ENCODE data around the gene SPTBN2. TPM values are rescaled to one million over a fixed set of nuclear protein-coding genes. Genes with fewer than 3 reads are reported as not detected.
"Not testable (repeated sequence)": the region's sequence is repeated elsewhere in the genome, so short reads cannot be mapped to it uniquely, and the experiment has no call there.

The SPTBN2 gene
- total and polyA plus RNA-seq, 3 donors from 2014 or later: 116 to 239 (median 159) TPM

DNA sequence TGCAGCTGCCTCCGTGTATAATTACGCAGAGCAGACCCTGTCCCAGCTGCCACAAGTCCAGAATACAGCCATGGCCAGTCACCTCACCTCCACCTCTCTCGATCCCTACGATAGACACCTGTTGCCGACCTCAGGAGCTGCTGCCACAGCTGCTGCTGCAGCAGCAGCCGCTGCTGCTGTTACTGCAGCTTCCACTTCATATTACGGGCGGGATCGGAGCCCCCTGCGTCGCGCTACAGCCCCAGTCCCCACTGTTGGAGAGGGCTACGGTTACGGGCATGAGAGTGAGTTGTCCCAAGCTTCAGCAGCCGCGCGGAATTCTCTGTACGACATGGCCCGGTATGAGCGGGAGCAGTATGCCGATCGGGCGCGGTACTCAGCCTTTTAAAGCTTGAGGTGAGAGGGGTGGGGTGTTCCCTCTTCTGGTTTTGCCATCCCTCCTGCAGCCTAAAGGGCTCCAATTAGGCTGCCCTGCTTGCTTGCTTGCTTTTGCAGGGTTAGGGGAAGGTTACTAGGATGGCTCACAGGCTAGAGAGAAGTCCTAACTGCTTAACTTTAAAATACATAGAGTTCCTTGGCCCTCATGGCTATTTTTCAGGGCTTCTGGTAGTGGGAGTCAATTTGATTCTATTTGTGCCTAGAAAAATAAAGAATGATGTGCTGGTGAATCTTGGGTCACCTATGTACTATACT is 85.1 kb downstream of the SPTBN2 start:
- H3K36me3 ChIP-seq (ENCODE audit: low read depth, missing control alignments): no peaks in the 10 kb centered on the region
- H3K4me3 ChIP-seq: no peak overlapping the region
- intact Hi-C loops (cut with DNase I; ENCODE audit: low total_unique reads): no loop called here

DNA sequence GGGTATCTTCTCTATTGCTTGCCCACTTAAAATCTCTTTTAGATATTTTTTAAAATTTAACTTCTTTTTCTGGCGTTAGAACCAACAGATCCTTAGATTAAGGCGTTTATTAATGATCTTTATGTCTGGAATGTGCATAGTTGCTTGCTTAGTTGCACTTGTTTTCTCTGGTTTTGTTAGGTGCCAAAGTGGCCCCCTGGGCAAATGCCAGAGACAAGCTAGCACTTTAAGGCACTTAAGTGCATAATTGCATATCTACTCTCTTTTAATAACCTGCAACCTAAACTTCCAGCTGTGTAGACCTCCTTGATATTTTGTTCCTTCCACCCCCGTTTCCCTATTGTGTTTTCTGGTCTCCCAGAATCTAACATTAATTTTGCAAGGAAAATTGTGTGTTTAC is 87.2 kb downstream of the SPTBN2 start:
- Histone ChIP-seq H3K4me1 (peaks cover 70% of the 10 kb centered on the region), H3K36me3 (ENCODE audit: low read depth, missing control alignments) (no peaks in the 10 kb centered on the region), H3K27me3 (no peaks in the 10 kb centered on the region), H3K4me3 (no peak overlapping the region), H3K9me3 (no peaks in the 10 kb centered on the region), H3K27ac (no peak overlapping the region)
- 31 to 44% methylated on average over 3 of the region's 3 CpGs for WGBS, 2 donors
- intact Hi-C loops (cut with DNase I; ENCODE audit: low total_unique reads): no loop called here
- DNase-seq: no peak
- no peak for TF ChIP-seq POLR2A (IDR thresholded peaks at IDR 0.05)
- TF ChIP-seq, protein P1, sequence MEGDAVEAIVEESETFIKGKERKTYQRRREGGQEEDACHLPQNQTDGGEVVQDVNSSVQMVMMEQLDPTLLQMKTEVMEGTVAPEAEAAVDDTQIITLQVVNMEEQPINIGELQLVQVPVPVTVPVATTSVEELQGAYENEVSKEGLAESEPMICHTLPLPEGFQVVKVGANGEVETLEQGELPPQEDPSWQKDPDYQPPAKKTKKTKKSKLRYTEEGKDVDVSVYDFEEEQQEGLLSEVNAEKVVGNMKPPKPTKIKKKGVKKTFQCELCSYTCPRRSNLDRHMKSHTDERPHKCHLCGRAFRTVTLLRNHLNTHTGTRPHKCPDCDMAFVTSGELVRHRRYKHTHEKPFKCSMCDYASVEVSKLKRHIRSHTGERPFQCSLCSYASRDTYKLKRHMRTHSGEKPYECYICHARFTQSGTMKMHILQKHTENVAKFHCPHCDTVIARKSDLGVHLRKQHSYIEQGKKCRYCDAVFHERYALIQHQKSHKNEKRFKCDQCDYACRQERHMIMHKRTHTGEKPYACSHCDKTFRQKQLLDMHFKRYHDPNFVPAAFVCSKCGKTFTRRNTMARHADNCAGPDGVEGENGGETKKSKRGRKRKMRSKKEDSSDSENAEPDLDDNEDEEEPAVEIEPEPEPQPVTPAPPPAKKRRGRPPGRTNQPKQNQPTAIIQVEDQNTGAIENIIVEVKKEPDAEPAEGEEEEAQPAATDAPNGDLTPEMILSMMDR (IDR thresholded peaks at IDR 0.05): no peak

More for the DNA sequence above, 85.1 kb downstream of the SPTBN2 start:
- WGBS, 2 donors: 76 to 83% methylated on average over 8 to 24 of the region's 24 CpGs
- no peaks in the 10 kb centered on the region for H3K27me3 ChIP-seq
- no peaks in the 10 kb centered on the region for H3K9me3 ChIP-seq
- TF ChIP-seq POLR2A (IDR thresholded peaks at IDR 0.05): no peak
- TF ChIP-seq, protein P1 (IDR thresholded peaks at IDR 0.05): no peak
- DNase-seq: no peak
- peaks cover 60% of the 10 kb centered on the region for H3K4me1 ChIP-seq
- H3K27ac ChIP-seq: no peak overlapping the region

GRCh38 chr11:66639814-66640340 is 89.1 kb downstream of the SPTBN2 start:
- WGBS, 2 donors: 20 to 25% methylated on average over 10 of the region's 10 CpGs
- DNase-seq; H3K36me3 ChIP-seq (ENCODE audit: low read depth, missing control alignments); H3K9me3 ChIP-seq; H3K27ac ChIP-seq; H3K27me3 ChIP-seq: not testable (repeated sequence)
- intact Hi-C loops (cut with DNase I; ENCODE audit: low total_unique reads): loop anchor here (5.0 kb wide), 1 partner anchor 37 kb away; the partner anchor contains the start of gene RBM4B
- peaks cover 57% of the 10 kb centered on the region for H3K4me1 ChIP-seq
- peak overlapping the region in 1 of 2 donors; percentile 82 for H3K4me3 ChIP-seq

- Histone ChIP-seq H3K27ac (peak overlapping the region; percentile 96 to 97), H3K27me3 (no peaks in the 10 kb centered on the region), H3K4me1 (peaks cover 52% of the 10 kb centered on the region), H3K9me3 (no peaks in the 10 kb centered on the region), H3K4me3 (peak overlapping the region; percentile 82 to 95), H3K36me3 (ENCODE audit: low read depth, missing control alignments) (no peaks in the 10 kb centered on the region)
- TF ChIP-seq, protein P1 (IDR thresholded peaks at IDR 0.05): peak in 1 of 3 experiments; percentile 17
- TF ChIP-seq POLR2A (IDR thresholded peaks at IDR 0.05): no peak
- intact Hi-C loops (cut with DNase I; ENCODE audit: low total_unique reads): loop anchor here (5.0 kb wide), 1 partner anchor 38 kb away; the partner anchor contains the start of gene RBM4B
- WGBS, 2 donors: 1 to 3% methylated on average over 27 of the region's 27 CpGs
- peak; percentile 58 for DNase-seq
Observed at GRCh38 chr11:66639066-66639813, 89.8 kb downstream of the SPTBN2 start.

Data from testis (tissue), 3 donors.